ENCODE data around the gene KLHL17.
"Not testable (repeated sequence)": the region's sequence is repeated elsewhere in the genome, so short reads cannot be mapped to it uniquely, and the experiment has no call there.

KLHL17 gene

DNA sequence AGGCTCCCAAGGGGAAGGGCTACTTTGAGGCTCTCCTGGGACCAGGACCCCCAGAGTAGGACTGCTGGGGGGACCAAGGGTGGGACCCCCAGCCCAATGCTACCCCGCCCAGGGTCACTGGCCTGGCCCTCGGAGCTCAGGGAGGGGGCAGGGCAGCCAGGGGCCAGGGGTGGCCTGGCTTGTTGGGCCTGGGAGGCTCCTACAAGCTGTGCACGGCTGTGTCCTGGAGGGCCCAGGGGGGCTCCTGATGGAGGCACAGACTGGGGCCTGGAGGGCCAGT, 37.3 kb downstream of the KLHL17 start:
- in situ Hi-C loops (cut with MboI; ENCODE audit: low sequenced_read_pairs): no loop called here

DNA sequence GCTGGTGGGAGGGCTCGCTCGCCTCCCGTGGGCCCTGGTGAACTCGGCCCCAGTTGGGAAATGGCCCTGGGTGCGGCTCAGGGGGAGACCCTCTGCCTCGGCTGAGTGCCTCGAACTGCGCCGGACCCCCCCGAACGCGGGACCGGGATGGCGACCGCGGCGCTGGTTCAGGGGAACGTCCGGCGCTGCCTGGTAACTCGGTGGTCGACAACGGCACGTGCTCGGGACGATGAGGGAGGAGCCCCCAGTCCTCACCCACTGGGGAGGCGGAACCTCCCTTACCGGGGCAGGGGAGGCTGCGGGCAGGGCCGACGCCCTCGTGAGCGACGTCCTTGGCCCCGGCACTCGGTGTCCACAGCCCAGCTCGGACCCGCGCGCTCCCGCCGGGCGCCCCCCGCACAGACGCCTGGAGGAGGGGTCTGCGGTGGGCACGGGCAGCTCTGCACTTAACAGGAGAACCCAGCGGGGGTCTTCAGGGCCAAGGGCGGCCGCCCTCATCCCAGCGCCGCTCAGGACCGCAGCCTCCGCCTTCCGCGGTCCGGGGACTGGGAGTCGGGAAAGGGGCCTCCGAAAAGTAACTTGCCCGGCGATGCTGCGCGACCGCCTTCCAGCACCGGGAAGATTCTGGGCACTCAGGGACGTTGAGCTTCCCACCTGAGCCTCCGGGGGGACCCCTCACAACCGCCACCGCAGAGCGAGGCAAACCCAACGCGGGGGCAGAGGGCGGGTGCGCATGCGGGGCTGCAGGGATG, 37.8 kb downstream of the KLHL17 start:
- in situ Hi-C loops (cut with MboI; ENCODE audit: low sequenced_read_pairs): no loop called here

DNA sequence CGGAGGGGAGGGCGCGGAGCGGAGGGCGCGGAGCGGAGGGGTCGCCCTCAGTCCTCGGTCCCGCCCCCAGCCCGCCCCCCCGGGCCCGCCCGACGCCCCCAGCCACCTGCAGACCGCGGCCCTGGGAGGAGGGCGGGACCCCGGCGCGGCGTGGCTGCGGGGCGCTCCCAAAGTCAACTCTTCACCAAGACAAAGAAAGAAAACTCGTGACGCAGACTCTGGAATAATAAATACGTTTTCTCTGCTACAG, 38.3 kb downstream of the KLHL17 start:
- in situ Hi-C loops (cut with MboI; ENCODE audit: low sequenced_read_pairs): no loop called here

- in situ Hi-C loops (cut with MboI; ENCODE audit: low sequenced_read_pairs): no loop called here
These were observed 38.8 kb downstream of the KLHL17 start for GRCh38 chr1:998995-999724.

- in situ Hi-C loops (cut with MboI; ENCODE audit: low sequenced_read_pairs): no loop called here
These were observed 39.5 kb downstream of the KLHL17 start, which contains the start of gene HES4 for GRCh38 chr1:999725-1000356. TSS of gene HES4 (minus strand) at chr1:1000097. CDS start at chr1:999973, 124 bp downstream.

DNA sequence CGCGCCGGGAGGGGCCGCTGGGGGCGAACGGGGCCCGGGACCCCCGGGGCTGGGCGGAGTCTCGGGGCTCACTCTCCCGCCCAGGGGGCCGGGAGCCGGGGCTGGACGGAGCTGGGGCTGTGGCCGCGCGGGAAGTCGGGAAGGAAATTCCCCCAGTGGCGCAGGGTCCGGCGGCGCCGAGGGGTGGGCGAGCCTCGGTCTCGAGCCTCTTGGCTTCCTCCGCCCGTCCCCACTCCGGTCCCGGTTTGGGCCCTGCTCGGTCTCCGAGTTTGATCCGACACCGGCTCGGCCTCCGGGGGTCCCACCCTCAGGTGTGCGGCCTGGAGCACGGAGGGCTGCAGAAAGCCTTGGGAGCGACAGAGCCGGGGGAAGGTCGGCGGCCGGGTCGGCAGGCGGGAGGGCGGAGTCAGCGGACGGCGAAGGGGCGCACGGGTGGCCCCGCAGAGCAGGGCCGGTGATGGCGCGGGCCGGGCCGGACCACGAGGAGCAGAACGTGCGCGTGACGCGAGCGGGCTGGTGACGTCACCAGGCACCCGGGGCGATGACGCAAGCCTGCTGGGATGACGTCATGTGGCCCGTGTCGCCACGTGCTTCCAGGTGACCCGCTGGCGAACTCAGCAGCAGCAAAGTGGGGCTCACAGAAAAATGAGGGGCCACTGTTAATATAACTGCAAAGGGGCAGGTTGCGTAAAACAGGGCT, 40.1 kb downstream of the KLHL17 start:
- in situ Hi-C loops (cut with MboI; ENCODE audit: low sequenced_read_pairs): no loop called here

GRCh38 chr1:1001057-1001783, 40.8 kb downstream of the KLHL17 start:
- in situ Hi-C loops (cut with MboI; ENCODE audit: low sequenced_read_pairs): no loop called here

DNA sequence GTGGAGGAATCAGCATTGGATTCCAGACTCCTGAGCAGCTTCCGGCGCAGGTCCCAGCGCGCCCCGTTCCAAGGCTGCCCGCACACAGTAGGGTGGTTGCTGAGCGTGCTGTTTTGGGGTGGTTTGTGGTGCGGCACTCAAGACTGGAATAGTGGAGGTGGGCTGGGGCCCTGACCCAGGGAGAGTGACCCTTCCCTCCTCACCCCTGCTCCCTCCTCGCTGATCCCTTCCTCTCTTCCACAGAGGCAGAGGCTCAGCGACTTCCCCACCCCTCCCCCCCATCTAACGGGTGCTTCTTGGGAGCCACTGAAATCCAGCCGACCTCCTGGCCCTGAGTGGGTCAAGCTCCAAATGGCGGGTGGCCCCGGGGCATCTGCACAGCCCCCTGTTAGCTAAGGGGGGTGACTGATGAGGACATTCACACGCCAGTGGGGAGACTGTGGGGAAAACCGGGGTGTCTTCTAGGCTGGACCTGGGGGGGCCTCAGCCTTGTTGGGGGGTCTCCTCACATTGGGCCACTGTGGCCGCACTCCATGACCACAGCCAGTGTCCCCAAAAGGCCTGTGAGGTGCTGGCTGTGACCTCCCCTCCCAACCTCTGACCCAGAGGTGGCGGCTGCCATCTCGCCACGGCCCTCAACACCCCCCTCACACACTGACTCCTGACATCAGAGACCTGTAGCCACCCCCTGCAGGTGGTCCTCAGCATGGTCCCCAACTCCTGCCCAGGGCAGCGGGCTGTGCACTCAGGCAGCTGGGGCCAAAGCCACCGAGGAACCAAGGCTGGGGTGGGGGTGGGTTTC, 43.4 kb downstream of the KLHL17 start:
- in situ Hi-C loops (cut with MboI; ENCODE audit: low sequenced_read_pairs): no loop called here

- in situ Hi-C loops (cut with MboI; ENCODE audit: low sequenced_read_pairs): no loop called here
These were observed 44.0 kb downstream of the KLHL17 start for GRCh38 chr1:1004420-1004779.

GRCh38 chr1:1004780-1005697, 44.7 kb downstream of the KLHL17 start:
- in situ Hi-C loops (cut with MboI; ENCODE audit: low sequenced_read_pairs): no loop called here

- in situ Hi-C loops (cut with MboI; ENCODE audit: low sequenced_read_pairs): no loop called here
These were observed 45.5 kb downstream of the KLHL17 start for GRCh38 chr1:1005774-1006304.

- in situ Hi-C loops (cut with MboI; ENCODE audit: low sequenced_read_pairs): no loop called here
These were observed 46.1 kb downstream of the KLHL17 start for GRCh38 chr1:1006305-1007159.

GRCh38 chr1:1010131-1010530, 49.7 kb downstream of the KLHL17 start:
- in situ Hi-C loops (cut with MboI; ENCODE audit: low sequenced_read_pairs): not testable (repeated sequence)

DNA sequence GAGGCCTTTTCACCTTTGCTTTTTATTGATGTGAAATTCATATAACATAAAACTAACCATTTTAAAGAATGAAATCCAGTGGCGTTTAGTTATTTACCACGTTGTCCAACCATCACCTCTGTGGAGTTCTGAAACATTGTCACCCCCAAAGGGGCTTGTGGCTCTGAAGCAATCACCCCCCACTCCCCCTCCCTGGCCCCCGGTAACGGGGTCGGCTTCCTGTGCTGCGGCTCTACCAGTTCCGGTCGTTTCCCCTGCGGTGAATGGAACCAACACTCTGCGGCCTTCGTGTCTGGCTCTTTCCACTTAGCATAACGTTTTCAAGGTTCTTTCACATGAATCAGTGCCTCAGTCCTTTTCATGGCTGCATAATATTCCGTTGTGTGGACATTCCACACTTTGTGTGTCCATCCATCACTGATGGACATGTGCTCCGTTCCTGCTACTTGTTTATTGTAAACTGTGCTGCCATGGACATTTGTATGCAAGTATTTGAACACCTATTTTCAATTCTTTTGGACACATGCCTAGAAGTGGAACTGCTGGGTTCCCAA, 51.1 kb downstream of the KLHL17 start:
- in situ Hi-C loops (cut with MboI; ENCODE audit: low sequenced_read_pairs): no loop called here

DNA sequence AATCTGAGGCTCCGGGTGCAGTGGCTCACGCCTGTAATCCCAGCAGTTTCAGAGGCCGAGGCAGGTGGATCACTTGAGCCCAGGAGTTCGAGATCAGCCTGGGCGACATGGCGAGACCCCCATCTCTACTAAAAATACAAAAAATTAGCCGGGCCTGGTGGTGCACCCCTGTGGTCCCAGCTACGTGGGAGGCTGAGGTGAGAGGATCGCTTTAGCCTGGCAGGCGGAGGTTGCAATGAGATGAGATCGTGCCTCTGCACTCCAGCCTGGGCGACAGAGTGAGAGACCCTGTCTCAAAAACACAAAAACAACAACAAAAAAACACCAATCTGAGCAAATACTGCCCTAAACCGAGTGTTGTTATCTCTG, 52.3 kb downstream of the KLHL17 start:
- in situ Hi-C loops (cut with MboI; ENCODE audit: low sequenced_read_pairs): not testable (repeated sequence)

DNA sequence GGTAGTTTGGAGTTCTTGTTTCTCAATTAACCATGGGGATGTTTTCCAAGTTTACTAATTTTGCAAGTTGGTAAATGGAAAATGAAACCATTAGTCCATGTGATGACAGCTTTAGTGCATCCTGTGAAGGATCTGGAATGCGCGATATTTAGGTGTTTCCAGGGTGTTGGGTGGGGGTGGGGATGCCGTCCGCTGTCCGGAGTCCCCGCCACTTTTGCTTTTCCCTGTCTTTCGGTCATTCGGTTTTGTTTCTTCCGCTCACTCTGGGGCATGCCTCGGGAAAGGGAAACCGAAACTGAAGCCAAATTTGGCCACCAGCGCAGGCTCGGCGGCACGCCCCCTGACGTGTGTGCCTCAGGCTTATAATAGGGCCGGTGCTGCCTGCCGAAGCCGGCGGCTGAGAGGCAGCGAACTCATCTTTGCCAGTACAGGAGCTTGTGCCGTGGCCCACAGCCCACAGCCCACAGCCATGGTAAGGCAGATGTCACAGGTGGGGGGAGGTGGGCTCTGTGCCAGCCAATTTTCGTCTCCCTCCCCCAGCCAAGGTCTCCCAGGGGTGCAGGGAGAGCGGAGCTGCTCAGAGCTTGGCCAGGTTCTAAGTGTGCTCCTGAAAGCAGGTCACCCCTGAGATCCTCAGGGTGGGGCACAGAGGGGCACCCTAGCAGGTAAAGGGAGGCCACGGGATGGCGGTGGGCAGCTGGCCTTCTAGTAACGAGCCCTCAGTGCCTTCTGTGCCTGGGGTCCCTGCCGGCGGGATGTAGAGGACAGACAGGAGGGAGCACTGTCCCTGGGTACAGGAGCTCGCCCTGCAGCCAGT, 52.9 kb downstream of the KLHL17 start, which contains the start of gene ISG15:
Gene ISG15 (plus strand): TSS at position 393 of the 817 bp plus-strand sequence. CDS start 77 bp downstream, at position 470.
- in situ Hi-C loops (cut with MboI; ENCODE audit: low sequenced_read_pairs): no loop called here

All from HL-60/S4 (cell line).